Stimulated activated CD4-positive, alpha-beta T cell treated with anti-CD3 and anti-CD28 coated beads, Interleukin-12 subunit alpha, Interleukin-12 subunit beta, amount 100 ng/mL, for 4 hours (primary cell): Measurements from ENCODE around the gene BICD2.

ENCODE experiments used
- DNase-seq: peaks from one replicate; pipeline ENCODE4 v3.0.0-alpha.2; 2020

Gene BICD2

GRCh38 chr9:92664394-92665152 lies 100.1 kb downstream of the BICD2 start:
- no peak for DNase-seq

- no peak for DNase-seq
These were observed 100.7 kb downstream of the BICD2 start for GRCh38 chr9:92663951-92664350.

- DNase-seq, result no peak
These were observed 101.5 kb downstream of the BICD2 start for GRCh38 chr9:92663126-92663525.

- no peak for DNase-seq
These were observed 102.9 kb downstream of the BICD2 start for GRCh38 chr9:92661743-92662142.
